Kidney (tissue), 14 donors: ENCODE results near the gene RAVER2. TPM values are rescaled to one million over a fixed set of nuclear protein-coding genes. Genes with fewer than 3 reads are reported as not detected.

ENCODE experiments used
- DNase-seq, 5 donors: peaks; one replicate each; pipeline ENCODE4 v3.0.0-alpha.2; 2013 to 2020
- FAIRE-seq: peaks from 2 replicates; lab custom pipeline; 2012; peaks lifted over from hg19 to GRCh38; lab: Jason Lieb, UNC
- H3K27ac ChIP-seq, 2 donors: one replicate each; pipeline ENCODE4 v1.7.0; 2013; ENCODE audit warnings: low read depth in 2 of 2, low read length in 2 of 2, inconsistent platforms in 1 of 2
- H3K27me3 ChIP-seq: one replicate; pipeline ENCODE4 v1.7.1; 2013; ENCODE audit warnings: low read length, inconsistent platforms; ENCODE audit not compliant: control insufficient read depth, insufficient read depth
- H3K36me3 ChIP-seq, 3 donors: one replicate each; pipeline versions ENCODE4 v1.7.0 to v1.7.1; 2013; ENCODE audit warnings: low read length in 3 of 3, control low read depth in 1 of 3, inconsistent platforms in 1 of 3; ENCODE audit not compliant: insufficient read depth in 3 of 3, control insufficient read depth in 2 of 3
- H3K4me1 ChIP-seq, 3 donors: one replicate each; pipeline versions ENCODE4 v1.7.0 to v1.7.1; 2013; ENCODE audit warnings: low read length in 3 of 3, inconsistent platforms in 1 of 3, low read depth in 1 of 3; ENCODE audit not compliant: control insufficient read depth in 2 of 3, insufficient read depth in 2 of 3
- H3K4me3 ChIP-seq, 3 donors: one replicate each; pipeline versions ENCODE4 v1.7.0 to v1.8.1; 2013; ENCODE audit warnings: low read length in 3 of 3, control low read depth in 1 of 3, inconsistent platforms in 1 of 3
- H3K9ac ChIP-seq, 3 donors: one replicate each; pipeline versions ENCODE4 v1.7.0 to v1.7.1; 2013; ENCODE audit warnings: low read length in 3 of 3, control low read depth in 1 of 3, inconsistent platforms in 1 of 3
- H3K9me3 ChIP-seq, 3 donors: one replicate each; pipeline versions ENCODE4 v1.7.0 to v1.7.1; 2013; ENCODE audit warnings: low read length in 3 of 3, control low read depth in 1 of 3, inconsistent platforms in 1 of 3; ENCODE audit not compliant: control insufficient read depth in 2 of 3, insufficient read depth in 1 of 3
- CTCF ChIP-seq: IDR thresholded peaks from 3 replicates; pipeline ENCODE4 v1.5.1; 2012; ENCODE audit warnings: mild to moderate bottlenecking, moderate library complexity, borderline replicate concordance; ENCODE audit not compliant: insufficient read depth; ENCODE audit errors: extremely low read depth
- intact Hi-C: fragments of 100-400 bp; cut with DNase I; formaldehyde crosslinking; loops from one replicate; pipeline ENCODE4 v1.11.1; 2022
- polyA plus RNA-seq: library from polyadenylated mRNA; stranded (reverse); fragments of 350-450 nt; fragmentation: Illumina TruSeq; extraction: RNeasy Lipid Tissue Mini Kit (QIAGEN cat#74804); gene quantifications from one replicate; pipeline ENCODE4 v1.2.3, GENCODE V29; 2014; ENCODE audit warnings: low read depth, low replicate concordance; ENCODE audit not compliant: insufficient read depth
- total RNA-seq: library from RNA; stranded (reverse); fragmentation: NEBNext Ultra II Directional; extraction: Animal tissue kit (Norgen Biotek cat#: 25700); gene quantifications from one replicate; pipeline ENCODE4 v1.2.1, GENCODE V29; 2021
- donor health status: control.
- donor health status: control.
- donor health status: control.
- donor health status: control.
- donor health status: control.
- donor health status: DM: yes; HTN: yes; CAD: no.
- donor health status: Normal renal cell carcinoma (clear cell type).

RAVER2 gene
- total and polyA plus RNA-seq, 2 donors from 2014 or later: 7.7 to 9.4 TPM

GRCh38 chr1:64866689-64867088, 121.8 kb downstream of the RAVER2 start:
- peaks cover 0 to 5% (median 3%) of the 10 kb centered on the region in 3 donors for H3K4me1 ChIP-seq
- H3K9me3 ChIP-seq: no peaks in the 10 kb centered on the region
- H3K4me3 ChIP-seq: no peak overlapping the region
- intact Hi-C loops: no loop called here
- no peak for DNase-seq
- H3K27me3 ChIP-seq: no peaks in the 10 kb centered on the region
- no peak for FAIRE-seq
- H3K36me3 ChIP-seq: peaks cover 4 to 43% (median 30%) of the 10 kb centered on the region in 3 donors
- no peak overlapping the region for H3K9ac ChIP-seq
- TF ChIP-seq CTCF: no peak
- H3K27ac ChIP-seq: no peak overlapping the region

- no peaks in the 10 kb centered on the region for H3K27me3 ChIP-seq
- DNase-seq: no peak
- no peak overlapping the region for H3K9ac ChIP-seq
- no peaks in the 10 kb centered on the region for H3K9me3 ChIP-seq
- H3K36me3 ChIP-seq: peaks cover 6 to 46% (median 35%) of the 10 kb centered on the region in 3 donors
- no peak overlapping the region for H3K4me3 ChIP-seq
- H3K4me1 ChIP-seq: peaks cover 0 to 5% (median 0%) of the 10 kb centered on the region in 3 donors
- no peak for TF ChIP-seq CTCF
- intact Hi-C loops: no loop called here
- H3K27ac ChIP-seq: no peak overlapping the region
- no peak for FAIRE-seq
Measured at GRCh38 chr1:64867266-64867665, 122.4 kb downstream of the RAVER2 start.

GRCh38 chr1:64871256-64871655, 126.4 kb downstream of the RAVER2 start:
- Histone ChIP-seq H3K9me3 (no peaks in the 10 kb centered on the region), H3K36me3 (peaks cover 4 to 62% (median 41%) of the 10 kb centered on the region in 3 donors), H3K4me3 (no peak overlapping the region), H3K27me3 (no peaks in the 10 kb centered on the region), H3K4me1 (no peaks in the 10 kb centered on the region), H3K27ac (no peak overlapping the region), H3K9ac (no peak overlapping the region)
- TF ChIP-seq CTCF: no peak
- intact Hi-C loops: no loop called here
- FAIRE-seq (no peak), DNase-seq (no peak)

GRCh38 chr1:64872067-64872466, 127.2 kb downstream of the RAVER2 start:
- Histone ChIP-seq H3K4me1 (no peaks in the 10 kb centered on the region), H3K36me3 (peaks cover 4 to 57% (median 36%) of the 10 kb centered on the region in 3 donors), H3K4me3 (no peak overlapping the region), H3K9ac (no peak overlapping the region), H3K27me3 (no peaks in the 10 kb centered on the region), H3K9me3 (no peaks in the 10 kb centered on the region), H3K27ac (no peak overlapping the region)
- no peak for DNase-seq
- no peak for TF ChIP-seq CTCF
- FAIRE-seq: no peak
- intact Hi-C loops: no loop called here
